HG02852 (cell line): ENCODE data around the gene WDR33.
"Not testable (repeated sequence)": the region's sequence is repeated elsewhere in the genome, so short reads cannot be mapped to it uniquely, and the experiment has no call there.

Experiments used
- ATAC-seq: cut with Tn5 transposase; IDR thresholded peaks from one replicate; pipeline ENCODE4 v1.9.1; 2021; ENCODE audit warnings: mild to moderate bottlenecking, moderate library complexity; ENCODE audit not compliant: unreplicated experiment

Gene WDR33

GRCh38 chr2:127811397-127812321 lies 688 bp upstream of the WDR33 start:
- ATAC-seq, result no peak

GRCh38 chr2:127810156-127810618 lies 784 bp downstream of the WDR33 start:
- no peak for ATAC-seq

- ATAC-seq, result no peak
Observed at GRCh38 chr2:127807678-127808353, 3.2 kb downstream of the WDR33 start.

GRCh38 chr2:127806860-127807259 lies 4.1 kb downstream of the WDR33 start:
- not testable (repeated sequence) for ATAC-seq

- no peak for ATAC-seq
Observed at GRCh38 chr2:127805491-127805890, 5.5 kb downstream of the WDR33 start.

- ATAC-seq, result no peak
Observed at GRCh38 chr2:127799926-127800325, 11.0 kb downstream of the WDR33 start.

GRCh38 chr2:127796389-127796788 lies 14.6 kb downstream of the WDR33 start:
- no peak for ATAC-seq

- not testable (repeated sequence) for ATAC-seq
Observed at GRCh38 chr2:127794901-127795300, 16.1 kb downstream of the WDR33 start.

GRCh38 chr2:127792805-127793204 lies 18.2 kb downstream of the WDR33 start:
- ATAC-seq, result no peak

GRCh38 chr2:127790694-127791529 lies 20.1 kb downstream of the WDR33 start:
- ATAC-seq, result no peak

- no peak for ATAC-seq
Observed at GRCh38 chr2:127786048-127786809, 24.7 kb downstream of the WDR33 start.

GRCh38 chr2:127784965-127785518 lies 25.9 kb downstream of the WDR33 start:
- ATAC-seq, result no peak

- no peak for ATAC-seq
Observed at GRCh38 chr2:127783101-127783500, 27.9 kb downstream of the WDR33 start.

GRCh38 chr2:127778850-127779249 lies 32.1 kb downstream of the WDR33 start:
- ATAC-seq, result no peak

GRCh38 chr2:127778447-127778846 lies 32.5 kb downstream of the WDR33 start:
- no peak for ATAC-seq

GRCh38 chr2:127776122-127776780 lies 34.7 kb downstream of the WDR33 start:
- no peak for ATAC-seq

- ATAC-seq, result no peak
Observed at GRCh38 chr2:127771756-127772155, 39.2 kb downstream of the WDR33 start.

- ATAC-seq, result no peak
Observed at GRCh38 chr2:127770973-127771735, 39.8 kb downstream of the WDR33 start.

- not testable (repeated sequence) for ATAC-seq
Observed at GRCh38 chr2:127770534-127770933, 40.4 kb downstream of the WDR33 start.
